Cerebellar nuclear complex (tissue), 1 donor: Measurements from ENCODE around the gene TTC28.
"Not testable (repeated sequence)": the region's sequence is repeated elsewhere in the genome, so short reads cannot be mapped to it uniquely, and the experiment has no call there.

ENCODE experiments used
- DNase-seq, 2 experiments: peaks; one replicate each; lab custom pipeline; 2025; lab: John Stamatoyannopoulos, UW

TTC28 gene

DNA sequence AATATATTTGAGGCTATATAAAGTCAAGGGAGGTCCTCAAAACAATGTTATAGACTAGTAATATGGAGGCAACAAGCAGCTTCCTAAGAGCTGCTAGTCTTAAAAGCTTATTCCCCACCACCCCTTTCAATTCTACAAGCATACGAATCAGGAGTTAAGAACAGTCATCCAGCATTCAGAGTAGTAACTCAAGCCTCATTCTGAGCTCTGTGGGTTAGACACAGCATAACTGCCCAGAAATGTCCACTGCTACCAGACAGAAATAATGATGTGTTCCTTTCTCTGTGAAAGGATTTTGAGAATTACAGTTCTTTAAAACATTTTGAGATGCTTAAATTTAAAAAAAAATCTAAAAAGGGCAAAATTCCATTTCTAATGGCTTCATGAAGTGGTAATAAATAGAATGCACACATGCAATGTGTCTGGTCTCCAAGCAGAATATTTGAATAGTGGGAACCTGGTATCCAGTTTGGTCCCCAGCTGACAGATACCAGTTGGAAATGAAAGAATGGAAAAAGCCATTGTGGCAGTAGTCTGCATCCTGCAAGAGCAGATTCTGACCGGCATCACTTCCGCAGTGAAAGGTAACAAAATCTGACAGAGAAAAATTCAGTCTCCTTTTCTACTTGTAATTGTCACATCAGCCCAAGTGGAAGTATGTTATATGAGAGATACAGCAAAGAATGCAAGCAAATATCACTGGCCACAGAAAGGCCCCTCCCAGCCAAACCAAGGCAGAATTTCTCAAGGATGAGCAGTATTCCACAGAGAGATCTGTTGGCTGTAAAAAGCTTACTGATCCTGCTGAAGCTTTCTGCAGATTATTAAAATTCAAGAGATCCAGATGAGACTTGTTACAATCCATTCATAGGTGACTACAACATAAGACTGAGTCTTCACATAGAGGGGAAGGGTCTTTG is 449.8 kb downstream of the TTC28 start:
- no peak for DNase-seq

DNA sequence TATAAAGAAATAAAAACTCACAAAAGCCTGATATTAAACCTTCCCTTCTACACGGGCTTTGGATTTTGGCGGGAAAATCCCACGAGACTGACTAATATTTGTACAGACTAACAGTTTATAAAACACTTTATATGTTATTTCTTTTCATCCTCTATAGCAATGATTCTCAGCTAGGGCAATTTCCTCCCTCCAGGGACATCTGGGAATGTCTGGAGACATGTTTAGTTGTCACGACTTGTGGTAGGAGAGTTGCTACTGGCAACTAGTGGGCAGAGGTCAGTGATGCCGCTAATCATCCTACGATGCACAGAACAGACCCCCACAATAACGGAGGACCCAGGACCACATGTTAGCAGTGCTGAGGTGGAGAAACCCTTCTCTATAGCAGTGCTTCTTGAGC is 455.8 kb downstream of the TTC28 start:
- DNase-seq, result no peak

DNA sequence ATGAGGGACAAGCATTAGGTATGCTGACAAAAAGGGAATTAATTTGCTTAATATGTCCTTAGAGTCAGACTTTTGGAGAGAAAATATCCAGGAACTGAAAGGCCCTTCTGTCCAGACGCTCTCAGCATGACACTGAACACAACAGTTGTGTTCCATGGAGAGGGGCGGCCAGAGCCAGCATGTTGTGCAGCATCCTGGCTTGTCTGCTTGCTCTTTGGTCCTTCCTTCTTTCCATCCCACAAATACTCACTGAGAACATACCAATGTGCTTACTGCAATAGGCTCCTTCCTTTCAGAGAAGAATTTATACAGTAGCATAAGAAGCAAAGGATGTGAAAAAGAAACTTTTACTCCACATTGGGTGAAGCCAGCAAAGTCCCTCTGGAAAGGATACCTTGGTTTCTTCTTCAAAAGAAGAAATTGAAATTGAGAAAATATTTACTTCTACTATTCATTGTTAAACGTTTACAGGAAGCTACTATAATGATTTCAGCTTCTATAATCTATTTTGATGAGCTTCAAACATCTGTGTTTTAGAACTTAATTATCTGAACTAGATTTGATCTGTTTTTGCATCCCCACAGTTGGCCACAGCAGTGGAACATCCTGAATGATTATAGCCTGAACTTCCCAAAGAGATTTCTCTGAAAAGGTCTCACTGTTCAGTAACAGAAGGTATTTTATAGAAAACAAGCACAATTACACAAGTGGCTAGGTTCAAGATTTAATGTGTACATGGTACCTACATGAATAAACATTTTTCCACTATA is 456.5 kb downstream of the TTC28 start:
- DNase-seq, result no peak

DNA sequence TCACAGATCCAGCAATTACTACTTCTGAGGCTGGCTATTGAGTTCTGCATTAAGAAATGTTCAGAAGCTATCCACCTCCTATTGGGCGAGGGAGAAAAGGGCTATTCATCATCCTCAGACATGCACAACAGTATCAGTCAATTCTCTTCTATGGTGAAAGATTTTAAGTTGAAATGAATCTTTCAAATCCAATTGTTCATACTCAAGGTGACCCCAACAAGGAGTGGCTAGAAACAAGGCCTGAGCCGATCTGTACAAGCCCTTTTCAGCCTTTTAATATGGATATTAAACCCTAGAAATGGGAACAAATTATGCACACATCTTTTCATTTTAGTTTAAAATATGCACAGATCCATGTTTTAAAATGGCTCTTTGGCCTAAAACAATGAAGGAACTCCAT is 457.1 kb downstream of the TTC28 start:
- no peak for DNase-seq

DNA sequence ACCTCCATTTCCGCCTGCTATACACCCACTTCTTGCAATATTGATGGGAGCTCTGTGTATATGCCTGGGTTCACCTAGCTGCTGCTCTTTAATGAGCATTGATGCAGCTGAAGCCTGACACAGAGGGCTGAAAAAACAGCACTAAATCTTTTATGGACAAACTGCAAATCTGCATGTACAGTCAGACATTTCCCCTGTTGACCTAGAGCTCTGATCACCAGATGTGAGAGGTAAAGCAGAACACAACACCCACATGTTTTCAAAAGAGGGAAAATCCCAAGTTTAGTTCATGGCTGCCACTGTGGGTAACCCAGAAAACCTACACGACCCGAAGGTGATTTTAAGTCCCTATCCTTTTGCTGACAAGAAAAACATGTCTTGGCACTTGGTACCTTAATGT is 457.6 kb downstream of the TTC28 start:
- no peak for DNase-seq

DNA sequence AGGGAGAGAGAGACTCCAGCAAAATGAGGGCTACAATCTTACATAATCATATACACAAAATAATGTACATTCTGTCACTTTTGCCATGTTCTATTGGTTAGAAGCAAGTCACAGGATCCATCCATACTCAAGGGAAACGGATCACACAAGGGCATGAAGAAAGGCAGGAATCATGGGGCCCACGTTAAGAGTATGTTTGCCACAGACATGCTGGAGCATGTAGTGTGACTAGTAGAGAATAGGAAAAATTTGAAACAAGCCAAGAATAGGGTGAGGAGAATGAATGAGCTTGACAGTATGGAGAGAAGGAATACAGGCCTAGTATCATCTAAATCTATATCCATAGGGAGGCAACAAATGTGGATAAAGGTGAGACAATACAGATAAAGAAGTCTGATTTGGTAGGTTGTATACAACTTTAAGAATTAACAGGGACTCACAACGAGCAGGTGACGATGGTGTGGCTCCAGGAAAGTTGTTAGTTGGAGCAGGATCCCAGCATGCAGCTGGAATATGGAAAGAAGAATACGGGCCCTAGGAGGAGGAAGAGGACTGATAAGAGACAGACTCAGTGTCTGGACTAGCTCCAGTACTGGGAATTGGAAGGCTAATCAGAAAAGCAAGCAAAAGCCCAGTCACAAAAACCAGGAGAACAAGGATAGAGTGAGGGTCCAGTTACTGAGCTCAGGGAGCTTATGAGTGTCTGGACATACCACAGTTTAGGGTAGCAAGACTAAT is 458.8 kb downstream of the TTC28 start:
- DNase-seq, result no peak

DNA sequence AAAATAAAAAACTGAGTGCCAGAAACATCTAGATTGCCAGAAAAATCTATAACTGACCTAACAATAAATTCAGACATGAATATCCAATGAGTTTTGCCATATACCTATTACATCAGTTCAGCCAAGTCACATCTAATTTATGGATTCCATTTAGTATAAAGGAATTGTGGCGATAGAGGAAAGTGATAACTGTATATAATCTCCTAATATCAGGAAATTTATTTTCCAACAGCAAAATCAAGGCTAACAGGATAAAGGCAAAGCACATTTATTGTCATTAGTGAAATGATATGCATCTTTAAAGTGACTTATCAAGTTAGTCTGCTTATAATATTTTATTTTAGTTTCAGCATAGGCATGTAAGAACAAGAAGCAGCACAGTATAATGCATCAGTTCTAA is 462.4 kb downstream of the TTC28 start:
- DNase-seq, result no peak

DNA sequence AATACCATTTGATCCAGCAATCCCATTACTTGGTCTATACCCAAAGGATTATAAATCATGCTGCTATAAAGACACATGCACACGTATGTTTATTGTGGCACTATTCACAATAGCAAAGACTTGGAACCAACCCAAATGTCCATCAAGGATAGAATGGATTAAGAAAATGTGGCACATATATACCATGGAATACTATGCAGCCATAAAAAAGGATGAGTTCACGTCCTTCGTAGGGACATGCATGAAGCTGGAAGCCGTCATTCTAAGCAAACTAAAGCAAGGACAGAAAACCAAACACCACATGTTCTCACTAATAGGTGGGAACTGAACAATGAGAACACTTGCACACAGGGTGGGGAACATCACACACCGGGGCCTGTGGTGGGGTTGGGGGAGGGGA is 464.9 kb downstream of the TTC28 start:
- not testable (repeated sequence) for DNase-seq

DNA sequence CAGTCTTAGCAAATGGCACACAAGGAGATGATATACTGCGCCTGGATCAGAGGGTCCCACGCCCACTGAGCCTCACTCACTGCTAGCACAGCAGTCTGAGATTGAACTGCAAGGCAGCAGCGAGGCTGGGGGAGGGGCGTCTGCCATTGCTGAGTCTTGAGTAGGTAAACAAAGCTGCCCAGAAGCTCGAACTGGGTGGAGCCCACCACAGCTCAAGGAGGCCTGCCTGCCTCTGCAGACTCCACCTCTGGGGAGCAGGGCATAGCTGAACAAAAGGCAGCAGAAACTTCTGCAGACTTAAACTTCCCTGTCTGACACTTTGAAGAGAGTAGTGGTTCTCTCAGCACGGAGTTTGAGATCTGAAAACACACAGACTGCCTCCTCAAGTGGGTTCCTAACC is 470.2 kb downstream of the TTC28 start:
- not testable (repeated sequence) for DNase-seq

DNA sequence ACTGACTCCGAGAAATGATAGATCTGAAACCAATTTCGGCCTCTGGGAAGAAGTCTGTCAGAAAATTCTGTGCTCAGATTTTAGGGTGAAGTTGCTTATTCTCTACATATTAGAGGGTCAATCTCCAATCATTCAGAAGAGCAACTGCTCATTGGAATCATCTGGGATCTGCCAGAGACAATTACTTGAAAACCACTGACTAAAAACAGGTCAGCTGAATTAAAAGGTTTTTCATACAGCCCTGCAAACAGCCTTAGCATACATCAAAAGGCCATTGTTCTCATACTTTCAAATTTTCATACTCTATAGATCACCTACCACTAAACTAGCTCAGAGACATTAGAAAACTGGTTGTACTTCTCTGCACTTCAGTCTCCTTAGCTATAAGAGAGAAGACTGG is 470.9 kb downstream of the TTC28 start:
- DNase-seq, result no peak

DNA sequence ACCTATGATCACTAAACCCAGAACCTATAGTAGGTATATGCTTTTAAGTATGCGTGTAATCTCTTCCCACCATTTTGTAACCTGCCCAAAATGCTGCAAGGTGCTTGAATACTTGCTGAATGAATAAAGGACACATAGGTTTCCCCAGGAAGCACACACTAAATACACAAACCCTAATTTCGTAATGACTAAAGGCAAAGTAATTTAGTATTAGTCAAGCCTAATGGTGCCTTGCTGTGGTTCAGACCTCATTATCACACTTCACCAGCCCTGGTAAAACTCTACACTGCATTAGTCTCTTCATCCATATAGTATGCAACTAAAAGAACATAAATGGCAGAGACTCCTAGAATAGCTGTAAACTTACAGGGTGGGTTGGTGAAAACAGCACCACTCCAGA is 471.6 kb downstream of the TTC28 start:
- DNase-seq, result no peak

DNA sequence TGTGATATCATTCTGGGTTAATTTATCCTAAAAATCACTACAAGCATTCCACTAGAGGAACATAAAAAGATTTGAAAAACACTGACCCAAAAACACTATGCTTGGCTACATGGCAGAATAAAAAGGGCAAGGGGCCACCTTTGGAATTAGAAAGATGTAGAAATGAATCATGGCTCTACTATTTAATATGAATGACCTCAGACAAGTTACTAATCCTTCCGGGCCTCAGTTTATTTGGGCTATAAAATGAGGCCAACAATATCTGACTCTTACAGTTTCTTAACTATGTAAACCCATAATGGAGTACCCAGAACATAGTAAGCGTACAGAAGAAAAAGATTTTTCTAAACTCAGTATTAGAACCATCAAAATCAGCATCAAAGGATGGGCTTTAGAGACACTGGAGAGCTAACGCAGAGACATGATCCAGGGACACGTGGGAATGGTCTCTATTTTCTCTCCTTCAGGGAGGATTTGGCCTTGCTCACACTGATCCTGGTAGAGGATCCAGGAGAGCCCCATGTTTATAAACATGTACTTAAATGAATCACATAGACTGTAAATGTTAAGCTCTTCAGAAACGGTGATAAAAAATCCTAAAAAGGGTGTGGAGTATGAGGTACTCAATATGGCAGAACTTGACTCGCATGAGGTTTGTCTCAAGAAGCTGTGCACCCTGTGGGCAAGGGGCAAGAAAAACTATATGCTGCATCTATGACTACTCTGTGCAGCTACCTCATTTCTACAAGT is 472.2 kb downstream of the TTC28 start:
- DNase-seq, result no peak

DNA sequence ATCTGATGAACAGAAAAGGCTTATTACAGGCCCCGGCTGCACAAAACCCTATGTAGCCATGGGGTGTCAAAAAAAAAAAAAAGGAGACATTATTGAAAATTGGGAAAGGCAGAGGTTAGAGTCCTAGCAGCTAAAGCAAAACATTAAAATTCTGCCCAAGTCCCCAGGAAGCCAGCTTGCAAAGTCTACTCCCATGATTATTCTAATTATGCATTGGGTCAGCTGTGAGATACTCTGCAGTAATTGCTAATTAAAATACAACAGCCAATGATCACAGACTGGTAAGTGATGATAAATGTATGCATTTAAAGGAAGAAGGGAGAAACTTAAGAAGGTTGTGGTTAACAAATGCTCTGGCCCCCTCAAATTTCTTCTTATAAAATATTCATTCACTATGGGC is 473.7 kb downstream of the TTC28 start:
- DNase-seq, result no peak

DNA sequence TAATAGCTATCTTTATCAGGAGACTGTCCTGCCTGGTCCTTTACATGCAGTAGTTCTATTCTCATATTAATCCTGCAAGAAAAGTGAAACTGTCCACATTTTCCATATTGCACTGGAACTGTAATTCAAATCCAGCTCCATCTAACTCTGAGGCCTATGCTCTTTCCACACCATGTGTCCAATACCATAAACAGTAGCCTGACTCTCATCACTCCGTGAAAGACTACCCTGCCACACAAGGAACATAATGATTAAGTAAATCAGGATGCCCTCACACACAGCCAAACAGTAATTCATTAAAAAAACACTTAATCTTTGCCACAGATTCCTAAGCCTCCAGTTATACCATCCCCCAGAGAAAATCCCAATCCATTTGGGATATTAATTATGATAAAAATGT is 475.3 kb downstream of the TTC28 start:
- no peak for DNase-seq

DNA sequence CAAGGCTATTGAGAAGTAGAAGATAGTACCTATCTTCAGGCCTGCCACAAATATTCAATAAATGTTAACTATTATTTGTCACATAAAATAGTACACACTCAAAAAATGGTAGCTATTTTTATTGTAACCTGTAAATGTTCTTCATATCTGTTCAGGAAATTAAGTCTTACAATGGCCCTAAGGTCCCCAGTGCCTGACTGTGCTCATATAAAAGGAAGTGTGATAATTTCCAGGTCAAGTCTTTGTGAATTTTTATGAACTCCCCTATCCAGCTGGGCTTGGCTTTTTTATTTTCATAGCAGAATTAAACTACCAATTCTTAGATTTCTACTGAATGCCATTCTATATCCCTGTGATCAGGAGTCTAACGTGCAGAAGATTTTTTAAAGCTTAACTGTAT is 476.4 kb downstream of the TTC28 start:
- DNase-seq, result no peak

DNA sequence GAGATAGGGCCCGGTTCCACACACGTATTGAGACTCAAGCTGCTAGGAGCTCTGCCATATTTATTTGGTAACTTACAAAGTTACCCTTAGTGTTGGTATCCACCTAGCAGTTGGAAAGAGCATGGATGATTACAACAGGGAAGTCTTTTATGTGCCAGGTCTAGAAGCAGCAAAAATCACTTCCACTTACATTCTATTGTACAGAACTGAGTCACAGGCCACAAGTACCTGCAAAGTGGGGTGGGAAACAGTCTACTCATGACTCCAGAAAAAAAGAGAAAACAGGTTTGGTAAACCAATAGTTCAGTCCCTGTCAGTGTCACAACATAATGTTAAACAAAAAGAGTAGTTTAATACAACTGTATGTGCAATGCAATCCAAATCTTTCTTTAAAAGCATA is 480.9 kb downstream of the TTC28 start:
- no peak for DNase-seq

DNA sequence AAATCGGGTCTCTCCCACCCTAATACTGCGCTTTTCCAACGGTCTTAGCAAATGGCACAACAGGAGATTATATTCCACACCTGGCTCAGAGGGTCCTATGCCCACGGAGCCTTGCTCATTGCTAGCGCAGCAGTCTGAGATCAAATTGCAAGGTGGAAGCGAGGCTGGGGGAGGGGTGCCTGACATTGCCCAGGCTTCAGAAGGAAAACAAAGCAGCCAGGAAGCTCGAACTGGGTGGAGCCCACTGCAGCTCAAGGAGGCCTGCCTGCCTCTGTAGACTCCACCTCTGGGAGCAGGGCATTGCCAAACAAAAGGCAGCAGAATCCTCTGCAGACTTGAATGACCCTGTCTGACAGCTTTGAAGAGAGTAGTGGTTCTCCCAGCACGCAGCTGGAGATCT is 488.1 kb downstream of the TTC28 start:
- DNase-seq, result not testable (repeated sequence)

DNA sequence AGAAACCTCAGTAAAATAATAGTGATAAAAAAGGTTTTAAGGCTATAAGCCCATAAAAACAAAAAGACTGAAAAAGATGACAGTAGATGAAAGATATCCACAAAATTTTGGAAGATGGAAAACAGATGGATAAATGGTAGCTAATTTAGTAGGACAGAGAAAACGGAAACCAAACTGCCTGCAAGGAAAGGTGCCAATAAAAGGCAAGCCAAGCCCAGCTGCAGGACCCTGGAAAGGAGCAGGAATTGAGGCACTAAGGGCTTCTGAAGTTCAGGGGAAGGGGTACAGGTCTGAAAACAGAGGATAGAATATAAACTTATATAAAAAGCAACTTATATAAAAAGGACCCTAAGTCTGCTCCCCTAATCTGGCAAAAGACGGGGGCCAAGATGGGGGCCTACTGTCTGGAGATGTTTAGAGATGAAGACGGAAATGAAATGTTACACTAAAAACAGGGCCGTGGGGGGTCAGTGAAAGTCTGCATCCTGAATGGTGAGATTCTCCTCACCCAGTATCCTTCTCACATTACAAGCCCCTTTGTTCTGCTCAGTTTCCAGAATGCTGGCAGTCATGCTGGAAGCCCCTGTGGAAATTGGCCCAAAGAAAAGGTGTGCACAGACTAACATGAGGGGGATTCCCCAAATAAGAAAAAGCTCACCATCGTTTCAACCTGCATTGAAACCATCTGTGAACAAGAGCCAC is 491.3 kb downstream of the TTC28 start:
- no peak for DNase-seq

DNA sequence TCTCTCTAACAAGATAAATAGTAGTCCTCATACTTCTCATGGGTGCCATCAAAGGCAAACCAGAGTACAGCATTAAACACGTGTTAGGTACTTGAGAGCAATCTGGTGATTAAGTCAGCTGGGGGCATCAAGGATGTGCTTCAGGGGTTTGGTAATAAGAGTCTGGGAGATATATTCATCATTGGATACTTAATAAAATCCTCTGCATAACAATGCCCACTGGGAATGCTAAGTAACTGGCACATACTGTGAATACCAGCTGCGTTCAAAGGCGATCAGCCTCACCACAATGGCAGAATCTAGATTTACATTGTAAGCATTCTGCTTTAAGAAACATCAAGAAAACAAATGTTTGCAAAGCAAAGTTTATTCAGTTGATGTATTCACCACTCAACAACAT is 492.0 kb downstream of the TTC28 start:
- DNase-seq, result no peak

DNA sequence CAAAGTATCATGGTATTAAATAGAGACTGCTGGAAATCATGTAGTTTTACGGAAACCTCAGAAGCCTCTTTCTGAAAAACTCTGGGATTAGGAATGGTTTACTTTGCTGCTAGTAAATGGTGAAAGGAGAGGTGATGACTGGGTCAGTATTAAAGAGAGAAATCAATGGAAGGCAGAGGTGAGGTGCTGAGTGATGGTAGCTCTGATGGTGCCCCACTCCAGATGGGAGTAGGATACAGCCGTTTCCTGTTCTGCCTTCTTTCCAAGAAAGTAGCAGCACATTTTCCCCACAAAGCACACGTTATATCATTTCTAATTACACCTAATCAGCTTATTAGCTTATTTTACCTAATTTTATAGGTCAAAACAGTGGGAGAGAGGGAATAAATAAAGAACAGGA is 493.0 kb downstream of the TTC28 start:
- no peak for DNase-seq

DNA sequence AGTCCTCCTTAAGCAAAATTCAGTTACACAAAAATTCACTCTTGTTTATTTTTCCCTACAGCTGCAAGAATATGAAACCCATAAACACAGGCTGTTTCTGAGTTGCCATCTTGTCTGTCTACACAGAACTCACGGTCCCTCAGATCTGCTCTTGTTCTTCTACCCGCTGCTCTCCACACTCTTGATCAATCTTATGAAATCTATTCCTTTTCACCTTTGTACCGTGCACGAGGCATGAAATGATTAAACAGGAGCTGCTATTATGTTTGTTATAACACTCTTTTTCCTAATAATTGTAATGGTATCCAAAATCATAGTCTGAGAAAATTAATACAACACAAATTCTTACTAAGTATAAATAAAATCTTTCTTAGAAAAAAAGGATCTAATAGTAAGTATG is 494.5 kb downstream of the TTC28 start:
- no peak for DNase-seq
